ENCODE results near the gene RHOBTB1. TPM values are rescaled to one million over a fixed set of nuclear protein-coding genes. Genes with fewer than 3 reads are reported as not detected.

The RHOBTB1 gene
- total RNA-seq, 1 experiment from 2014 or later = 2.5 TPM

GRCh38 chr10:60917331-60918280 is 26.4 kb downstream of the RHOBTB1 start:
- H3K27me3 Mint-ChIP-seq (ENCODE audit: low read depth) = no peaks in the 10 kb centered on the region
- no peaks in the 10 kb centered on the region for H3K9me3 Mint-ChIP-seq
- no peak overlapping the region for H3K18ac ChIP-seq (ENCODE audit: insufficient read length, low read depth, low read length)

More at GRCh38 chr10:60917331-60918280, 26.4 kb downstream of the RHOBTB1 start:
- no peaks in the 10 kb centered on the region for H3K23me2 ChIP-seq (ENCODE audit: insufficient read length, low read depth, low read length, poor library complexity, severe bottlenecking)
- H2BK5ac ChIP-seq (ENCODE audit: insufficient read length, low read length) = no peak overlapping the region
- no peaks in the 10 kb centered on the region for H3K79me2 ChIP-seq (ENCODE audit: insufficient read depth, low read length)
- no peak overlapping the region for H3K4me3 Mint-ChIP-seq
- H3K4ac ChIP-seq (ENCODE audit: low read depth, low read length) = no peak overlapping the region
- H4K91ac ChIP-seq (ENCODE audit: insufficient read length, low read depth, low read length) = no peak overlapping the region
- no peak for DNase-seq
- H3K56ac ChIP-seq (ENCODE audit: insufficient read length, low read depth, low read length) = no peak overlapping the region
- no peak overlapping the region for H3K27ac Mint-ChIP-seq
- H3K79me1 ChIP-seq (ENCODE audit: insufficient read depth, low read depth, low read length, poor library complexity, severe bottlenecking) = no peaks in the 10 kb centered on the region
- peaks cover 0 to 4% (median 0%) of the 10 kb centered on the region in 3 experiments; a peak in 2 of 7 replicates for H3K36me3 Mint-ChIP-seq (ENCODE audit: insufficient read depth in 1 of 3, low read depth in 3 of 3)
- no peak overlapping the region for H3K27ac ChIP-seq (ENCODE audit: insufficient read length, low read depth, low read length)
- H3K4me1 ChIP-seq (ENCODE audit: insufficient read depth, low read length) = no peaks in the 10 kb centered on the region
- peaks cover 0 to 10% of the 10 kb centered on the region in 2 experiments; a peak in 2 of 4 replicates for H3K4me1 Mint-ChIP-seq
- no peak overlapping the region for H4K5ac ChIP-seq (ENCODE audit: insufficient read length, low read depth, low read length)
- TF ChIP-seq, protein P1, sequence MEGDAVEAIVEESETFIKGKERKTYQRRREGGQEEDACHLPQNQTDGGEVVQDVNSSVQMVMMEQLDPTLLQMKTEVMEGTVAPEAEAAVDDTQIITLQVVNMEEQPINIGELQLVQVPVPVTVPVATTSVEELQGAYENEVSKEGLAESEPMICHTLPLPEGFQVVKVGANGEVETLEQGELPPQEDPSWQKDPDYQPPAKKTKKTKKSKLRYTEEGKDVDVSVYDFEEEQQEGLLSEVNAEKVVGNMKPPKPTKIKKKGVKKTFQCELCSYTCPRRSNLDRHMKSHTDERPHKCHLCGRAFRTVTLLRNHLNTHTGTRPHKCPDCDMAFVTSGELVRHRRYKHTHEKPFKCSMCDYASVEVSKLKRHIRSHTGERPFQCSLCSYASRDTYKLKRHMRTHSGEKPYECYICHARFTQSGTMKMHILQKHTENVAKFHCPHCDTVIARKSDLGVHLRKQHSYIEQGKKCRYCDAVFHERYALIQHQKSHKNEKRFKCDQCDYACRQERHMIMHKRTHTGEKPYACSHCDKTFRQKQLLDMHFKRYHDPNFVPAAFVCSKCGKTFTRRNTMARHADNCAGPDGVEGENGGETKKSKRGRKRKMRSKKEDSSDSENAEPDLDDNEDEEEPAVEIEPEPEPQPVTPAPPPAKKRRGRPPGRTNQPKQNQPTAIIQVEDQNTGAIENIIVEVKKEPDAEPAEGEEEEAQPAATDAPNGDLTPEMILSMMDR (conservative IDR thresholded peaks at IDR 0.05) = no peak
- peaks cover 3% of the 10 kb centered on the region for H4K20me1 ChIP-seq (ENCODE audit: control insufficient read depth, insufficient read depth, insufficient read length)
- H3K14ac ChIP-seq (ENCODE audit: insufficient read depth, low read length) = no peak overlapping the region
- H3K27me3 ChIP-seq (ENCODE audit: insufficient read depth, low read length) = no peaks in the 10 kb centered on the region
- no peak overlapping the region for H2BK15ac ChIP-seq (ENCODE audit: low read depth, low read length)
- H2BK120ac ChIP-seq (ENCODE audit: low read depth, low read length, poor library complexity, severe bottlenecking) = no peak overlapping the region
- H3K9ac ChIP-seq (ENCODE audit: extremely low read depth, insufficient read length, low read length) = no peak overlapping the region
- no peaks in the 10 kb centered on the region for H3K9me3 ChIP-seq (ENCODE audit: control insufficient read depth, low read depth, low read length)
- H3K23ac ChIP-seq (ENCODE audit: insufficient read length, low read depth, low read length) = no peak overlapping the region
- WGBS (ENCODE audit: extremely low coverage, insufficient read length, low lambda C conversion rate) = no CpG with 5 or more reads among the region's 4 CpGs
- no peak overlapping the region for H2AFZ ChIP-seq (ENCODE audit: low read length)
- no peak overlapping the region for H2AK5ac ChIP-seq (ENCODE audit: insufficient read length, low read length)
- H2BK20ac ChIP-seq (ENCODE audit: low read depth, low read length, poor library complexity, severe bottlenecking) = no peak overlapping the region
- no peak overlapping the region for H2BK12ac ChIP-seq (ENCODE audit: insufficient read length, low read depth, low read length)
- H4K8ac ChIP-seq (replicated peaks; ENCODE audit: insufficient read length, low read depth, low read length) = no peak overlapping the region
- no peak overlapping the region for H3K4me2 ChIP-seq (ENCODE audit: insufficient read depth, insufficient read length, low read length)
- no peak overlapping the region for H3T11ph ChIP-seq (ENCODE audit: low read length)

Data from H9 (cell line).